Fibroblast of mammary gland (primary cell): ENCODE results near the gene KIF21A.

Source experiments
- DNase-seq: peaks from one replicate; pipeline ENCODE4 v3.0.0-alpha.2; 2010; ENCODE audit warnings: low read depth
- H3K4me3 ChIP-seq: 2 replicates; pipeline ENCODE4 v1.5.1; 2011; ENCODE audit warnings: low read depth, mild to moderate bottlenecking, low read length, moderate library complexity; ENCODE audit not compliant: control insufficient read depth
- CTCF ChIP-seq: conservative IDR thresholded peaks from 2 replicates; pipeline ENCODE4 v1.5.1; 2011; ENCODE audit warnings: low read depth, low read length, inconsistent platforms; ENCODE audit not compliant: control insufficient read depth, insufficient read depth

KIF21A gene

GRCh38 chr12:39352471-39353017 is 90.4 kb downstream of the KIF21A start:
- no peak overlapping the region for H3K4me3 ChIP-seq
- DNase-seq = no peak
- TF ChIP-seq CTCF = no peak

DNA sequence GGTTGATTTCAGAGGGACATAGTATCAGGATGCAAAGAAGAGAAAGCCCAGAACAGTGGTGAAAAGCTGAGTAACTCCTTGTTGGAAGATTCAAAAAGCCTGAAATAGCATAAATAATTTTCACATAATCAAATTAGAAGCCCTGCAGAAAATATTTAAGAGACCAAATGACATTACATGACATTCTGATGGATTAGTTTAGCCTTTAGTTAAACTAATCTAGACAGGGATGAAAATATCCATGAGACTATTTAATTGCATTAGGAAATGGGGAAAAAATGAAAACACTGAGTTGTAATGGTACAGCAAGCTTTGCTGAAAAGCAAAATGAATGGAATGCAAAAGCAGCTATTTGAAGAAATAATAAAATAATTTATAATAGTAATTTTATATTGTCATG is 91.8 kb downstream of the KIF21A start:
- TF ChIP-seq CTCF = no peak
- no peak for DNase-seq
- no peak overlapping the region for H3K4me3 ChIP-seq

DNA sequence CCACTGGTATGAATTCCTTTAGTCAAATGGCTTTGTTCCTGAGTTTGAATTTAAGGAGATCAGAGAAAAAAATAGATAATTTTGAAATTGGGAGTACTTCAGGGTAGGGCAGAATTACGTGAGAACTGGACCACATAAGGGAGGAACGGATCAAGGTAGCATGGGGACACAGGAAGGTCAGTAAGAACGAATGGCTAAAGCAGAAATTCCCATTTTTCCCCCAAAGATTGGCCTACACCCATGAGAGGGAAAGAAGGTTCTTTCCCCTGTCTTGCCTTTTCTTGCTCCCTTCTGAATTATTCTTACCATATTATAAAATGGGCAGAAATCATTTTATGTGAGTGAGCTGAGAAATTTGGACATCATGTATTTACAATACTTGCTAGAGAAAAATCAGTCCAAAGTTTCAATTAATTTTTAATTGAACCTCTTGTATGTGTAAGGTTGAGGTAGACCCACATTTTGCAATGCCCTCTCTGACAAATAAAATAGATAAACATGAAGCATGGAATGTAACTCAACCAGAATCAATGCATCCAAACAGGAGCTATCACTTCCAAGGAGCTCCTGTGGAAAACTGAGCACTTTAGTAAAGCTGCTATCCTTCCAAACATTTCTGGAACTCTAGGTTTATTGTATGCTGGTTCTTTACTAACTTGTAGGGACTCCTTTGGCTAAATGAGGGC is 93.8 kb downstream of the KIF21A start:
- DNase-seq = no peak
- H3K4me3 ChIP-seq = no peak overlapping the region
- no peak for TF ChIP-seq CTCF

GRCh38 chr12:39348523-39348922 is 94.4 kb downstream of the KIF21A start:
- no peak for DNase-seq
- H3K4me3 ChIP-seq = no peak overlapping the region
- no peak for TF ChIP-seq CTCF

DNA sequence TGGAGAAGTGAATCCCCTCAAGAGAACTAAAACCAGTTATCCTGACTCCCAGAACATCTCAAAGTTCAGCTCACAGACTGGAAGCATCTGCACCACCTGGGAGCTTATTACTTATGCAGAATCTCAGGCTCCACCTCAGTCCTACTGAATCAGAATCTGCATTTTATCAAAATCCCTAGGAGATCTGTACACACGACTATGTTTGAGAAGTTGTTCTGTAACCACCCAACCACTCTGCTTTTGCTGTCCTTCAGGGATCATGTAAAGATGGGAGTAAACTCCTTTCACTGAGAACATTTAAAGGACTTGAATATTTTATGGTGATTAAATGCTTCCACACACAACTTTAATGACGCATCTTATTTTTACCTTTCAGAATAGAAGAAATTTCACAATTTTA is 98.0 kb downstream of the KIF21A start:
- no peak for TF ChIP-seq CTCF
- H3K4me3 ChIP-seq = no peak overlapping the region
- no peak for DNase-seq

GRCh38 chr12:39343665-39344064 is 99.3 kb downstream of the KIF21A start:
- TF ChIP-seq CTCF = no peak
- no peak overlapping the region for H3K4me3 ChIP-seq
- DNase-seq = no peak

DNA sequence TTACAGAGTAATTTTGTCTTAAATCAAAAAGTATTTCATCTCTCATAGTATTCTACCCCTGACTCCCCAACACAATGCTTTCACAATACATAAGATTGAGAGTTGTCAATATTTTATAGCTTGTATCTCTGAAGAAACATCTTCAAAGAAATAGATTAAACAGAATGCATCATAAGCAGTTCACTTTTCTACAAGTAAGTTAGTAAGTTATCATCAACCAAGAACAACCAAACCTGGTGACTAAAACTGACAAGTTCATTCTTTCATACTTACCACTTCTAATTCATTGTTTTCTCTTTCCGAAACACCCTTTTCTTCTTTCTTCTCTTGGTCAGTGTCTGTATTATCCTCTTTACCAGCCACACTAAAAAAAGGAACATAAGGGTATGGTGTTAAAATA is 101.2 kb downstream of the KIF21A start:
- DNase-seq = no peak
- no peak overlapping the region for H3K4me3 ChIP-seq
- no peak for TF ChIP-seq CTCF
